GM12892 (cell line): Measurements from ENCODE around the gene ATP8A2.

Experiments used
- POLR2A ChIP-seq: IDR thresholded peaks from 2 replicates; pipeline ENCODE4 v1.6.1; 2011; ENCODE audit warnings: low read depth, low read length, control low read depth
- POLR2AphosphoS5 ChIP-seq: IDR thresholded peaks from 2 replicates; pipeline ENCODE4 v1.6.1; 2011; ENCODE audit warnings: low read depth, low read length, control low read depth
- TAF1 ChIP-seq: IDR thresholded peaks from 2 replicates; pipeline ENCODE4 v1.6.1; 2011; ENCODE audit warnings: low read depth, mild to moderate bottlenecking, control low read depth, low read length, borderline replicate concordance

- TF ChIP-seq POLR2A (no peak), POLR2AphosphoS5 (no peak), TAF1 (no peak)
Observed at GRCh38 chr13:25417535-25417934, 45.8 kb downstream of the ATP8A2 start.
